ENCODE results near the gene ARID3A. TPM values are rescaled to one million over a fixed set of nuclear protein-coding genes. Genes with fewer than 3 reads are reported as not detected.

Gene ARID3A
- total and polyA plus RNA-seq, 9 donors = 1.1 to 8.1 (median 4.5) TPM

DNA sequence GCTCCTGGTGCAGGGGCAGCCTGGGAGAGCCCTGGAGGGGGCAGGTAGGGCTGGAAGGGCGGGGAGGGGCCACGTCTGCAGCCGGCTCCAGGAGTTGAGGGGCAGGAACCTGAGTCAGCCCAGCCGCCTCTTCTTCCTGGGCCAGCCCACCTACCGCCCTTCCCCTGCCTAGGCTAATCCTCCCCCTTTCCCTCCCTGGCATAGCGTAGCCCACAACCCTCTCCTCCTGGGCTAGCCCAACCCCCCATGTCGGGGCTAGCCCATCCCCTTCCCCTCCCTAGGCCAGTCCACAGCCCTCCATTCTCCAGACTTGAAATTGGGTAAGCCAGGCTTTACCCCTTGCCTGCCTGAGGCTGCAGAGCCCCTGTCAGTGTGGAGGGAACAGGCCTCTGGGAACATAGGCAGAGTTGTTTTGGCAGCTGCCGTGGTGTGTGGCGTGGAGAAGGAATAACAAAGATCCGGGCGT is 37.7 kb downstream of the ARID3A start:
- DNase-seq = no peak
- intact Hi-C loops (cut with DNase I) = no loop called here
- TF ChIP-seq EP300 (IDR thresholded peaks at IDR 0.05) = no peak
- no peak for TF ChIP-seq POLR2A (IDR thresholded peaks at IDR 0.05)
- TF ChIP-seq, protein P1, sequence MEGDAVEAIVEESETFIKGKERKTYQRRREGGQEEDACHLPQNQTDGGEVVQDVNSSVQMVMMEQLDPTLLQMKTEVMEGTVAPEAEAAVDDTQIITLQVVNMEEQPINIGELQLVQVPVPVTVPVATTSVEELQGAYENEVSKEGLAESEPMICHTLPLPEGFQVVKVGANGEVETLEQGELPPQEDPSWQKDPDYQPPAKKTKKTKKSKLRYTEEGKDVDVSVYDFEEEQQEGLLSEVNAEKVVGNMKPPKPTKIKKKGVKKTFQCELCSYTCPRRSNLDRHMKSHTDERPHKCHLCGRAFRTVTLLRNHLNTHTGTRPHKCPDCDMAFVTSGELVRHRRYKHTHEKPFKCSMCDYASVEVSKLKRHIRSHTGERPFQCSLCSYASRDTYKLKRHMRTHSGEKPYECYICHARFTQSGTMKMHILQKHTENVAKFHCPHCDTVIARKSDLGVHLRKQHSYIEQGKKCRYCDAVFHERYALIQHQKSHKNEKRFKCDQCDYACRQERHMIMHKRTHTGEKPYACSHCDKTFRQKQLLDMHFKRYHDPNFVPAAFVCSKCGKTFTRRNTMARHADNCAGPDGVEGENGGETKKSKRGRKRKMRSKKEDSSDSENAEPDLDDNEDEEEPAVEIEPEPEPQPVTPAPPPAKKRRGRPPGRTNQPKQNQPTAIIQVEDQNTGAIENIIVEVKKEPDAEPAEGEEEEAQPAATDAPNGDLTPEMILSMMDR (IDR thresholded peaks at IDR 0.05) = no peak
- no peaks in the 10 kb centered on the region for H3K36me3 ChIP-seq
- H3K9me3 ChIP-seq = no peaks in the 10 kb centered on the region
- H3K27me3 ChIP-seq = no peaks in the 10 kb centered on the region
- no peak overlapping the region for H3K27ac ChIP-seq
- no peak overlapping the region for H3K4me3 ChIP-seq
- no peaks in the 10 kb centered on the region for H3K4me1 ChIP-seq (ENCODE audit: insufficient read depth)
- 80 to 83% (median 82%) methylated on average over 11 of the region's 11 CpGs for WGBS, 3 donors

DNA sequence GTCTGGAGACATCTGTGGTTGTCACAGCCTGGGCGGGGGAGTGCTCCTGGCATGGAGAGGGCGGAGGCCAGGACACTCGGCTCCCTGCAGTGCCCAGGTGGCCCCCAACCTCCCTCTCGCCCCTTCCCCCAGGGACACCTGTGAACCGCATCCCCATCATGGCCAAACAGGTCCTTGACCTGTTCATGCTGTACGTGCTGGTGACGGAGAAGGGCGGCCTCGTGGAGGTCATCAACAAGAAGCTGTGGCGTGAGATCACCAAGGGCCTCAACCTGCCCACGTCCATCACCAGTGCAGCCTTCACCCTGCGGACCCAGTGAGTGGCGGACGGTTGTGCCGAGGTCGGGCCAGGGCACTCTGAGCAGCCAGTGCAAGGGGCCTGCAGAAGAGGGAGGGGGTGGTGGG is 38.3 kb downstream of the ARID3A start:
- DNase-seq = peak in 1 of 5 donors; percentile 30
- no peaks in the 10 kb centered on the region for H3K4me1 ChIP-seq (ENCODE audit: insufficient read depth)
- H3K4me3 ChIP-seq = no peak overlapping the region
- H3K9me3 ChIP-seq = no peaks in the 10 kb centered on the region
- TF ChIP-seq, protein P1 (IDR thresholded peaks at IDR 0.05) = no peak
- no peak for TF ChIP-seq POLR2A (IDR thresholded peaks at IDR 0.05)
- no peak for TF ChIP-seq EP300 (IDR thresholded peaks at IDR 0.05)
- no peaks in the 10 kb centered on the region for H3K36me3 ChIP-seq
- no peak overlapping the region for H3K27ac ChIP-seq
- H3K27me3 ChIP-seq = no peaks in the 10 kb centered on the region
- 93 to 94% (median 94%) methylated on average over 16 of the region's 16 CpGs for WGBS, 3 donors
- intact Hi-C loops (cut with DNase I) = no loop called here

DNA sequence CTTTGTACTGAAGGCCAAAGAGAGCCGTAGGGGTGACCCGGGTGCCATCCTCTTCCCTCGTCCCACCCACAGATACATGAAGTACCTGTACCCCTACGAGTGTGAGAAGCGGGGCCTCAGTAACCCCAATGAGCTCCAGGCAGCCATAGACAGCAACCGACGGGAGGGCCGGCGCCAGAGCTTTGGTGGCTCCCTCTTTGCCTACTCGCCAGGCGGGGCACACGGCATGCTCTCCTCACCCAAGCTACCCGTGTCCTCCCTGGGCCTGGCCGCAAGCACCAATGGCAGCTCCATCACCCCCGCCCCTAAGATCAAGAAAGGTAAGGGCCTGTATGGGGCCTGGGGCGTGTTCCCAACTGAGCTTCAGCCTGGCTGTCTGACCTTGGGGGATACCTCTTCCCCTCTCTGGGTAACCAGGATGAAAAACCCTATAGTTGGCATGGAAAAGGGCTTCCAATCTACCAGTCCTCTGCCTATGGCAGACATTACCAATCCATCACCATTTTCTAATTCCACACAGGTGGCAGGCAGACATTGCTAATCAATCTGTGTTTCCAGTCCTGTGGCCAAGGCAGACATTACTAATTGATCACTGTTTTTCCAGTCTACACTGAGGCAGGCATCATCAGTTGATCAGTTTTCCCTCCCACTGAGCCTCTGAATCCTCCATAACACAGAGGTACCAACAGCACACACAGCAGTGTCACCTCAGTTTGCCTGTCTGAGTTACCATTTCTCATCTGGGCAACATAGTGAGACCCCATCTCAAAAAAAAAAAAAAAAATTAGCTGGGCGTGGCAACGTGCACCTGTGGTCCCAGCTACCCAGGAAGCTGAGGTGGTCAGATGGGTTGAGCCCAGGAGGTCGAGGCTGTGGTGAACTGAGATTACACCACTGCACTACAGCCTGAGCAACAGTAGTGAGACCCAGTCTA is 39.2 kb downstream of the ARID3A start:
- H3K4me1 ChIP-seq (ENCODE audit: insufficient read depth) = no peaks in the 10 kb centered on the region
- H3K9me3 ChIP-seq = no peaks in the 10 kb centered on the region
- DNase-seq = peak in 1 of 5 donors; percentile 29
- H3K4me3 ChIP-seq = no peak overlapping the region
- intact Hi-C loops (cut with DNase I) = no loop called here
- H3K27me3 ChIP-seq = no peaks in the 10 kb centered on the region
- TF ChIP-seq, protein P1 (IDR thresholded peaks at IDR 0.05) = no peak
- no peak for TF ChIP-seq POLR2A (IDR thresholded peaks at IDR 0.05)
- no peak for TF ChIP-seq EP300 (IDR thresholded peaks at IDR 0.05)
- no peaks in the 10 kb centered on the region for H3K36me3 ChIP-seq
- WGBS, 3 donors = 96 to 98% (median 97%) methylated on average over 17 to 19 of the region's 19 CpGs
- H3K27ac ChIP-seq = no peak overlapping the region

DNA sequence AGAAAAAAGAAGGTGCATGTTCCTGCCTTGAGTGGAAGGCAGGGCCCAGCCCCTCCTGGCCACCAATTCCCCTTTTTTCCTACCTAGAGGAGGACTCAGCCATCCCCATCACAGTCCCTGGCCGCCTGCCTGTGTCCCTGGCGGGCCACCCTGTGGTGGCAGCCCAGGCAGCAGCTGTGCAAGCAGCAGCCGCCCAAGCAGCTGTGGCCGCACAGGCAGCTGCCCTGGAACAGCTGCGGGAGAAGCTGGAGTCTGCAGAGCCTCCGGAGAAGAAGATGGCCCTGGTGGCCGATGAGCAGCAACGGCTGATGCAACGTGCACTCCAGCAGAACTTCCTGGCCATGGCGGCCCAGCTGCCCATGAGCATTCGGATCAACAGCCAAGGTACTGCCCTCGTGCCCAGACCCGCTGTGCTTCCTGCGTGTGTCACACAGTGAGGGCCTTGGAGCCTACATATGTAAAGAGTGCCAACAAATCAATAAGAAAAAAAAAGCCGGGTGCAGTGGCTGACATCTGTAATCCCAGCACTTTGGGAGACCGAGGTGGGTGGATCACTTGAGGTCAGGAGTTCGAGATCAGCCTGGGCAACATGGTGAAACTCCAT is 40.8 kb downstream of the ARID3A start:
- intact Hi-C loops (cut with DNase I) = no loop called here
- Histone ChIP-seq H3K36me3 (no peaks in the 10 kb centered on the region), H3K27ac (no peak overlapping the region), H3K4me1 (ENCODE audit: insufficient read depth) (no peaks in the 10 kb centered on the region), H3K9me3 (peaks cover 0 to 3% of the 10 kb centered on the region in 2 donors), H3K27me3 (no peaks in the 10 kb centered on the region), H3K4me3 (no peak overlapping the region)
- TF ChIP-seq EP300 (IDR thresholded peaks at IDR 0.05) (no peak), POLR2A (IDR thresholded peaks at IDR 0.05) (no peak)
- TF ChIP-seq, protein P1 (IDR thresholded peaks at IDR 0.05) = no peak
- no peak for DNase-seq
- WGBS, 3 donors = 87 to 92% (median 92%) methylated on average over 14 to 17 of the region's 17 CpGs
